Progenitor cell of endocrine pancreas (in vitro differentiated cells): ENCODE data around the gene ZNF222. TPM values are rescaled to one million over a fixed set of nuclear protein-coding genes. Genes with fewer than 3 reads are reported as not detected.

ENCODE experiments used
- DNase-seq: peaks from one replicate; pipeline ENCODE4 v3.0.0; 2021; ENCODE audit warnings: low spot score; ENCODE audit not compliant: unreplicated experiment
- H3K27ac Mint-ChIP-seq: 2 replicates; pipeline ENCODE4 v1.8.0; 2021; ENCODE audit warnings: mild to moderate bottlenecking, moderate library complexity, mixed read lengths
- H3K27me3 Mint-ChIP-seq: 2 replicates; pipeline ENCODE4 v1.8.0; 2021; ENCODE audit warnings: mixed read lengths
- H3K36me3 Mint-ChIP-seq: 2 replicates; pipeline ENCODE4 v1.8.0; 2022; ENCODE audit warnings: mixed read lengths; ENCODE audit not compliant: insufficient read depth
- H3K4me1 Mint-ChIP-seq: 2 replicates; pipeline ENCODE4 v1.8.0; 2021; ENCODE audit warnings: low read depth, mixed read lengths
- H3K4me3 Mint-ChIP-seq: 2 replicates; pipeline ENCODE4 v1.8.0; 2021; ENCODE audit warnings: low read depth, mild to moderate bottlenecking, moderate library complexity, mixed read lengths
- H3K9me3 Mint-ChIP-seq: 2 replicates; pipeline ENCODE4 v1.8.0; 2021; ENCODE audit warnings: low read depth, mixed read lengths
- CTCF ChIP-seq: fragments of 200-600 bp; sonication (generic); IDR thresholded peaks from one replicate; pipeline ENCODE4 v1.5.0; 2021; ENCODE audit warnings: antibody characterized with exemption, mild to moderate bottlenecking; ENCODE audit not compliant: unreplicated experiment
- total RNA-seq: library from RNA; stranded (reverse); gene quantifications from 2 replicates; pipeline ENCODE4 v1.2.1, GENCODE V29; 2021

Gene ZNF222
- total RNA-seq, 1 donor from 2014 or later, result 10.0 TPM

GRCh38 chr19:43997631-43998290 lies 27.4 kb upstream of the ZNF222 start:
- H3K9me3 Mint-ChIP-seq, result no peaks in the 10 kb centered on the region
- no peak for DNase-seq
- H3K27ac Mint-ChIP-seq, result no peak overlapping the region
- no peak overlapping the region for H3K4me3 Mint-ChIP-seq
- H3K27me3 Mint-ChIP-seq, result peaks cover 3% of the 10 kb centered on the region
- peaks cover 8% of the 10 kb centered on the region for H3K4me1 Mint-ChIP-seq
- no peak for TF ChIP-seq CTCF
- H3K36me3 Mint-ChIP-seq, result peaks cover 27% of the 10 kb centered on the region

GRCh38 chr19:44002212-44002565 lies 23.0 kb upstream of the ZNF222 start:
- no peak for TF ChIP-seq CTCF
- H3K4me3 Mint-ChIP-seq, result peak overlapping the region; percentile 95
- H3K36me3 Mint-ChIP-seq, result peaks cover 23% of the 10 kb centered on the region

GRCh38 chr19:44002566-44003460 lies 22.4 kb upstream of the ZNF222 start, which contains the start of gene ZNF230:
Gene ZNF230 (plus strand): TSS chr19:44002957. CDS start chr19:44007079, 4,122 bp downstream.
- Mint-ChIP-seq H3K27me3 (peaks cover 3% of the 10 kb centered on the region), H3K4me3 (peak within 1 kb of the TSS; percentile 95), H3K9me3 (peaks cover 19% of the 10 kb centered on the region), H3K36me3 (peaks cover 24% of the 10 kb centered on the region), H3K4me1 (peaks cover 14% of the 10 kb centered on the region), H3K27ac (peak within 1 kb of the TSS; percentile 96)
- TF ChIP-seq CTCF, result no peak
- DNase-seq, result peak; percentile 74

More at GRCh38 chr19:44002212-44002565, 23.0 kb upstream of the ZNF222 start:
- Mint-ChIP-seq H3K27me3 (peaks cover 3% of the 10 kb centered on the region), H3K9me3 (peaks cover 13% of the 10 kb centered on the region), H3K27ac (peak overlapping the region; percentile 96), H3K4me1 (peaks cover 14% of the 10 kb centered on the region)
- DNase-seq, result no peak

- peaks cover 30% of the 10 kb centered on the region for H3K36me3 Mint-ChIP-seq
- peak overlapping the region; percentile 96 for H3K27ac Mint-ChIP-seq
- H3K4me3 Mint-ChIP-seq, result peak overlapping the region; percentile 95
- H3K27me3 Mint-ChIP-seq, result peaks cover 3% of the 10 kb centered on the region
- H3K9me3 Mint-ChIP-seq, result peaks cover 24% of the 10 kb centered on the region
- no peak for TF ChIP-seq CTCF
- no peak for DNase-seq
- peaks cover 14% of the 10 kb centered on the region for H3K4me1 Mint-ChIP-seq
Measured at GRCh38 chr19:44003461-44004009, 21.6 kb upstream of the ZNF222 start.

- H3K4me1 Mint-ChIP-seq, result peaks cover 14% of the 10 kb centered on the region
- no peak overlapping the region for H3K4me3 Mint-ChIP-seq
- peaks cover 3% of the 10 kb centered on the region for H3K27me3 Mint-ChIP-seq
- DNase-seq, result no peak
- H3K36me3 Mint-ChIP-seq, result peaks cover 53% of the 10 kb centered on the region
- TF ChIP-seq CTCF, result no peak
- H3K27ac Mint-ChIP-seq, result no peak overlapping the region
- H3K9me3 Mint-ChIP-seq, result peaks cover 43% of the 10 kb centered on the region
Measured at GRCh38 chr19:44005973-44006372, 19.2 kb upstream of the ZNF222 start.
